NCI-H2029 treated with DMSO at 0.1 percent for 48 hours (cell line): Measurements from ENCODE around the gene C11orf71.

Source experiments
- DNase-seq: peaks from one replicate; lab custom pipeline; 2025; lab: John Stamatoyannopoulos, UW

Gene C11orf71

DNA sequence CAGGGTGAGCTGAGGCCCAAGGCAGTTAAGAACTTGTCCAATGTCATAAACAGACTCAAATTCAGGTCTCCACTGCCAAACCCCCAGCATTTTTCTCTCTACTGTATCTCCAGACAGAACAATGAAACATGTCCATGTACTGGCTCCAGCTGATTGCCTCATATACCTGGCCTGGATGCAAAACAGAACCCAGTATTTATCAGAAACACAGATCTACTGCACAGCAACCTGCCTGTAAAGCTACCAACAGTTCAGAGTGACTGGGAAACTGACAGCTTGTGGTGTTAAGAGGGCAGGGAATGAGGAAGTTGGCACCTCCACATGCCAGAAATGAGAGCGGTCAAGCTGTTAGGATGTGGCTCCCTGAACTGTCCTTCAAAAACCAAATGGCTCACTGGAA, 41.6 kb downstream of the C11orf71 start:
- no peak for DNase-seq

DNA sequence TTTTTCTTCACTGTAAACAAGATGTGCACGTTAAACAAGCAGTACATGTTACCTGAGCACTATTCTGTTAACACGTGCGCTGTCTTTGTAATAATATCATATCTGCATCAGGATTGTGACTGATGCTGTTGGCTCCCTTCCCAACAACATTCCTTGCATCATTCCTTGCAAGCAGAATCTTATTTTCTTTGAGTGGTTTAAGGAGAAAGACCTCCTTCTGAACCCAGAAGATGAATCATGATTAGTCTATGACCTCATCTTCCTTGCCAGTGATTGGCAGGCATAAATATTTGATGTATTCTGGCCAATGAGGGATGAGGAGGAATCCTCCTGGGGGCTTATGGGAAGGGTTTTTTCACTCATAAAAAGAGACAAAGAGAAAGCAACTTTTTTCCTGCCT, 46.2 kb downstream of the C11orf71 start:
- DNase-seq, result no peak

DNA sequence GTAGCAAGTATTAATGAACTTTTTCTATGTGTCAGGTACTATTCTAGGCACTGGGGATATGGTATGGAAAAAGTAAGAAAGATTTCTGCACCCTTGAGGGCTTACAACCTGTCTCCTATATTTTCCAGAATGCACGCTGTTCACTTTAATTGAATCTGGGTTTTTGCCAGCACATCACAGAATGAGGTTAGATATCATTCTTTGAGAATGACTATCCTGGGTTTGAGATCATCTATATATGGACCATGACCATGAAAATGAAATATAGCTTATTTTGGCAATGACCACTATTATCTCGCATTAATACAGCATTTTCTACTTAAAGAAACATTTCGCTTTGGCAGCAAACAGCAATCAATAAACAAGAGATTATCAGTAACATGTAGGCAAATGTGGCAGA, 46.9 kb downstream of the C11orf71 start:
- no peak for DNase-seq

DNA sequence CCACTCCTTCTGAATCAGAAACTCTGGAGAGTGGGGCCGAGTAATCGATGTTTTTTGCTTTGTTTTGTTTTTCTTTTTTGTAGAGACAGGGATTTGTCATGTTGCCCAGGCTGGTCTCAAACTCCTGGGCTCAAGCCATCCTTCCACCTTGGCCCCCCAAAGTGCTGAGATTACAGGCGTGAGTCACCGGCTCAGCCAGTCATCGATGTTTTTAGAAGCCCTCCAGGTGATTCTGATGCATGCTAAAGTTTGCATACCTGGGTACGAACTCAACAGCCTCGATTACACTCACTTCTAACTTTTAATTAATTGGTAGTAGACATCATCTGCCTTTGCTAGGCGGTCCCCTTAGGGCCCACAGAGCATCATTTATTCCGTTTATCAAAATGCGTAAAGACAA, 50.3 kb downstream of the C11orf71 start:
- DNase-seq, result no peak
